SK-N-SH (cell line): Measurements from ENCODE around the gene ACTR8. TPM values are rescaled to one million over a fixed set of nuclear protein-coding genes. Genes with fewer than 3 reads are reported as not detected.

Source experiments
- CTCF ChIA-PET: fragments of 300-600, 350-600 bp; formaldehyde crosslinking; extraction: SDS; loops from one replicate; lab custom pipeline; 2021; lab: Yijun Ruan, JAX
- POLR2A ChIA-PET: fragments of 350-600 bp; sonication (Branson Sonifier 250); formaldehyde crosslinking; extraction: SDS; loops from one replicate; lab custom pipeline; 2020; ENCODE audit warnings: antibody characterized with exemption, inconsistent platforms; lab: Yijun Ruan, JAX
- DNase-seq: peaks from one replicate; pipeline ENCODE4 v3.0.0; 2012
- H2AFZ ChIP-seq: fragments of 200-600 bp; sonication (generic); 2 replicates; pipeline ENCODE4 v1.8.1; 2016; ENCODE audit warnings: antibody characterized with exemption, mild to moderate bottlenecking, low read depth
- H3F3A ChIP-seq: fragments of 200-600 bp; sonication (generic); replicated peaks from 2 replicates; pipeline ENCODE3; 2016; ENCODE audit warnings: antibody characterized with exemption, mild to moderate bottlenecking; ENCODE audit not compliant: insufficient read depth
- H3K27ac ChIP-seq, 2 experiments: fragments of 200-500 bp in 1 of 2; fragments of 200-600 bp in 1 of 2; sonication (Bioruptor generic) in 1 of 2; sonication (generic), shearing (Covaris generic) in 1 of 2; 2 replicates each; pipeline versions ENCODE4 v1.5.1 to v1.6.1; 2014 to 2016; ENCODE audit warnings: low read depth in 2 of 2, inconsistent platforms in 1 of 2, low read length in 1 of 2, mild to moderate bottlenecking in 1 of 2, mixed read lengths in 1 of 2
- H3K27me3 ChIP-seq: fragments of 200-600 bp; sonication (generic), shearing (Covaris generic); 2 replicates; pipeline ENCODE4 v1.6.1; 2016; ENCODE audit warnings: mixed run types; ENCODE audit not compliant: insufficient read depth
- H3K36me3 ChIP-seq, 2 experiments: fragments of 200-500 bp in 1 of 2; fragments of 200-600 bp in 1 of 2; sonication (Bioruptor generic) in 1 of 2; sonication (generic) in 1 of 2; replicated peaks in 1 of 2; 2 replicates each; pipeline versions ENCODE3 to v1.5.1; 2014 to 2016; ENCODE audit warnings: low read length in 1 of 2, mild to moderate bottlenecking in 1 of 2; ENCODE audit not compliant: insufficient read depth in 2 of 2, control insufficient read depth in 1 of 2
- H3K4me1 ChIP-seq, 2 experiments: fragments of 200-500 bp in 1 of 2; fragments of 200-600 bp in 1 of 2; sonication (Bioruptor generic) in 1 of 2; sonication (generic), shearing (Covaris generic) in 1 of 2; 2 replicates each; pipeline versions ENCODE4 v1.5.1 to v1.6.1; 2014 to 2016; ENCODE audit warnings: low read depth in 1 of 2, low read length in 1 of 2, mixed run types in 1 of 2; ENCODE audit not compliant: insufficient read depth in 2 of 2, control insufficient read depth in 1 of 2
- H3K4me2 ChIP-seq: fragments of 200-600 bp; sonication (generic), shearing (Covaris generic); 2 replicates; pipeline ENCODE4 v1.6.1; 2017; ENCODE audit warnings: mixed run types
- H3K4me3 ChIP-seq, 2 experiments: fragments of 200-500 bp in 1 of 2; fragments of 200-600 bp in 1 of 2; sonication (Bioruptor generic) in 1 of 2; sonication (generic), shearing (Covaris generic) in 1 of 2; 2 replicates each; pipeline versions ENCODE4 v1.5.1 to v1.8.1; 2014 to 2016; ENCODE audit warnings: low read depth in 2 of 2, inconsistent platforms in 1 of 2, low read length in 1 of 2, mild to moderate bottlenecking in 1 of 2, mixed read lengths in 1 of 2, moderate library complexity in 1 of 2
- H3K79me2 ChIP-seq: fragments of 200-600 bp; sonication (generic); 2 replicates; pipeline ENCODE4 v1.8.1; 2017; ENCODE audit warnings: mild to moderate bottlenecking; ENCODE audit not compliant: insufficient read depth
- H3K9ac ChIP-seq: fragments of 200-600 bp; sonication (generic); 2 replicates; pipeline ENCODE4 v1.6.1; 2017; ENCODE audit warnings: mixed run types
- H3K9me2 ChIP-seq: fragments of 200-600 bp; sonication (generic); 2 replicates; pipeline ENCODE4 v1.6.1; 2017; ENCODE audit warnings: mixed run types
- H3K9me3 ChIP-seq: fragments of 200-600 bp; sonication (generic); 2 replicates; pipeline ENCODE4 v1.6.1; 2017; ENCODE audit warnings: mixed run types, mild to moderate bottlenecking, moderate library complexity
- H4K20me1 ChIP-seq: fragments of 200-600 bp; sonication (generic); 2 replicates; pipeline ENCODE4 v1.6.1; 2017; ENCODE audit warnings: mild to moderate bottlenecking, mixed run types; ENCODE audit not compliant: insufficient read depth
- CHD2 ChIP-seq: fragments of 150-350 bp; IDR thresholded peaks from 2 replicates; pipeline ENCODE4 v1.6.1; 2018; ENCODE audit warnings: low read length; ENCODE audit not compliant: partially characterized antibody
- ELF1 ChIP-seq: IDR thresholded peaks from 2 replicates; pipeline ENCODE4 v1.4.0; 2012
- EZH2phosphoT487 ChIP-seq: fragments of 200-600 bp; sonication (generic); IDR thresholded peaks from 2 replicates; pipeline ENCODE4 v1.6.1; 2017; ENCODE audit warnings: low read depth, mixed run types, mild to moderate bottlenecking, antibody characterized with exemption, moderate library complexity, borderline replicate concordance
- FOSL2 ChIP-seq: IDR thresholded peaks from 2 replicates; pipeline ENCODE4 v1.4.0; 2012; ENCODE audit warnings: low read depth, mild to moderate bottlenecking, moderate library complexity, borderline replicate concordance
- FOXM1 ChIP-seq: IDR thresholded peaks from 2 replicates; pipeline ENCODE4 v1.4.0; 2012; ENCODE audit warnings: low read depth, mild to moderate bottlenecking
- JUND ChIP-seq: IDR thresholded peaks from 2 replicates; pipeline ENCODE4 v1.4.0; 2012
- MEF2A ChIP-seq: IDR thresholded peaks from 2 replicates; pipeline ENCODE4 v1.4.0; 2012; ENCODE audit warnings: low read depth, borderline replicate concordance
- POLR2AphosphoS5 ChIP-seq: IDR thresholded peaks from 2 replicates; pipeline ENCODE4 v1.6.1; 2012; ENCODE audit warnings: low read depth, low read length
- RFX5 ChIP-seq: IDR thresholded peaks from 2 replicates; pipeline ENCODE4 v1.6.1; 2012; ENCODE audit warnings: mild to moderate bottlenecking, improper control_type of control experiment, low read length
- SIN3A ChIP-seq: IDR thresholded peaks from 2 replicates; pipeline ENCODE4 v1.6.1; 2012; ENCODE audit warnings: low read depth, mild to moderate bottlenecking, low read length, moderate library complexity, borderline replicate concordance
- SMC3 ChIP-seq: IDR thresholded peaks from 2 replicates; pipeline ENCODE4 v1.6.1; 2012; ENCODE audit warnings: low read depth, low read length, improper control_type of control experiment
- TAF1 ChIP-seq: IDR thresholded peaks from 2 replicates; pipeline ENCODE4 v1.6.1; 2012; ENCODE audit warnings: low read depth, mild to moderate bottlenecking, low read length, moderate library complexity, borderline replicate concordance
- WGBS: methylation state at CpG from one replicate; pipeline ENCODE4 v1.1.6; 2017; ENCODE audit warnings: low lambda C conversion rate; 5-methylcytosine and 5-hydroxymethylcytosine counted together
- polyA plus RNA-seq, 3 experiments: library from polyadenylated mRNA; depleted of rRNA; stranded (reverse); fragments of >200 nt; gene quantifications; 2 replicates each; pipeline ENCODE4 v1.2.3, GENCODE V29; 2012
- TF ChIP-seq, protein P1 (sequence below): IDR thresholded peaks from 2 replicates; pipeline ENCODE4 v1.4.0; 2012; ENCODE audit warnings: low read depth, borderline replicate concordance
- TF ChIP-seq, protein P2 (sequence below): IDR thresholded peaks from 2 replicates; pipeline ENCODE4 v1.4.0; 2012; ENCODE audit warnings: low read depth, borderline replicate concordance
- TF ChIP-seq, protein P3 (sequence below): fragments of 200-600 bp; sonication (generic); IDR thresholded peaks from 2 replicates; pipeline ENCODE4 v1.6.1; 2017; ENCODE audit warnings: antibody characterized with exemption, mild to moderate bottlenecking, moderate library complexity

Gene ACTR8
- polyA plus RNA-seq, 1 of the 3 experiments (the other 2 are of a cell fraction) = 17.7 TPM

DNA sequence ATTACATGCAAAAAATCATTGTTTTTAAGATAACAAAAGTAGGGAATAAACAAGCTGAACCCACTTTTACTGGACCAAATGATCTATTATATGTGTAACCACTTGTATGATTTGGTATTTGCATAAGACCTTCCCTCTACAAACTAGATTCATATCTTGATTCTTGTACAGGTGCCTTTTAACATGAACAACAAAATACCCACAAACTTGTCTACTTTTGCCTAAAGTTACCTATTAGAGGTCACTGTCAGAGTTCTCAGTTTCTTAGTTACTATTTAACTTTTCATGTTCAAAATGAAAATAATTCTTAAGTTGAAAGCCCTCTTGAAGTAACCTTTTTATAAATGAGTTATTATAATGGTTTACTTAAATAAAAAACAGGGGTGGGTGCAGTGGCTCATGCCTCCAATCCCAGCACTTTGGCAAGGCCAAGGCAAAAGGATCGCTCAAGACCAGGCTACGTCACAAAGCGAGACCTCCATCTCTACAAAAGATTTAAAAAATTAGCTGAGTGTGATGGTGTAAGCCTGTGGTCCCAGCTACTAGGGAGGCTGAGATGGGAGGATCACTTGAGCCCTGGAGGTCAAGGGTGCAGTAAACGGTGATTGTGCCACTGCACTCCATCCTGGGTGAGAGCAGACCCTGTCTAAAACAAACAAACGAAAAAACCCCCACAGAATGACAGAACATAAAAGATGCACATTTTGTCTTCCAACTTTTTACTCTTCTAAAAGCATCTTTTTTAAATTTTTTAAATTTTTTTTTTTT, 16.0 kb downstream of the ACTR8 start:
- ChIA-PET CTCF (no interaction called here), POLR2A (no interaction called here)
- Histone ChIP-seq H4K20me1 (no peaks in the 10 kb centered on the region), H3K9ac (no peak overlapping the region), H2AFZ (no peak overlapping the region), H3K4me3 (no peak overlapping the region), H3F3A (no peaks in the 10 kb centered on the region), H3K36me3 (peaks cover 34 to 72% of the 10 kb centered on the region in 2 experiments), H3K27me3 (no peaks in the 10 kb centered on the region), H3K9me3 (no peaks in the 10 kb centered on the region), H3K9me2 (peaks cover 2% of the 10 kb centered on the region; the same call in 1 of the 2 replicates), H3K4me1 (no peaks in the 10 kb centered on the region), H3K27ac (no peak overlapping the region), H3K4me2 (no peak overlapping the region), H3K79me2 (no peaks in the 10 kb centered on the region)
- no peak for DNase-seq
- 93% methylated on average over 5 of the region's 5 CpGs for WGBS
- TF ChIP-seq RFX5 (no peak), SIN3A (no peak), TAF1 (no peak), FOSL2 (no peak), POLR2AphosphoS5 (no peak), MEF2A (no peak), EZH2phosphoT487 (no peak), SMC3 (no peak), FOXM1 (no peak), JUND (no peak)
- TF ChIP-seq, protein P1, sequence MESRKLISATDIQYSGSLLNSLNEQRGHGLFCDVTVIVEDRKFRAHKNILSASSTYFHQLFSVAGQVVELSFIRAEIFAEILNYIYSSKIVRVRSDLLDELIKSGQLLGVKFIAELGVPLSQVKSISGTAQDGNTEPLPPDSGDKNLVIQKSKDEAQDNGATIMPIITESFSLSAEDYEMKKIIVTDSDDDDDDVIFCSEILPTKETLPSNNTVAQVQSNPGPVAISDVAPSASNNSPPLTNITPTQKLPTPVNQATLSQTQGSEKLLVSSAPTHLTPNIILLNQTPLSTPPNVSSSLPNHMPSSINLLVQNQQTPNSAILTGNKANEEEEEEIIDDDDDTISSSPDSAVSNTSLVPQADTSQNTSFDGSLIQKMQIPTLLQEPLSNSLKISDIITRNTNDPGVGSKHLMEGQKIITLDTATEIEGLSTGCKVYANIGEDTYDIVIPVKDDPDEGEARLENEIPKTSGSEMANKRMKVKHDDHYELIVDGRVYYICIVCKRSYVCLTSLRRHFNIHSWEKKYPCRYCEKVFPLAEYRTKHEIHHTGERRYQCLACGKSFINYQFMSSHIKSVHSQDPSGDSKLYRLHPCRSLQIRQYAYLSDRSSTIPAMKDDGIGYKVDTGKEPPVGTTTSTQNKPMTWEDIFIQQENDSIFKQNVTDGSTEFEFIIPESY = no peak
- TF ChIP-seq, protein P2, sequence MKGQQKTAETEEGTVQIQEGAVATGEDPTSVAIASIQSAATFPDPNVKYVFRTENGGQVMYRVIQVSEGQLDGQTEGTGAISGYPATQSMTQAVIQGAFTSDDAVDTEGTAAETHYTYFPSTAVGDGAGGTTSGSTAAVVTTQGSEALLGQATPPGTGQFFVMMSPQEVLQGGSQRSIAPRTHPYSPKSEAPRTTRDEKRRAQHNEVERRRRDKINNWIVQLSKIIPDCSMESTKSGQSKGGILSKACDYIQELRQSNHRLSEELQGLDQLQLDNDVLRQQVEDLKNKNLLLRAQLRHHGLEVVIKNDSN = no peak

DNA sequence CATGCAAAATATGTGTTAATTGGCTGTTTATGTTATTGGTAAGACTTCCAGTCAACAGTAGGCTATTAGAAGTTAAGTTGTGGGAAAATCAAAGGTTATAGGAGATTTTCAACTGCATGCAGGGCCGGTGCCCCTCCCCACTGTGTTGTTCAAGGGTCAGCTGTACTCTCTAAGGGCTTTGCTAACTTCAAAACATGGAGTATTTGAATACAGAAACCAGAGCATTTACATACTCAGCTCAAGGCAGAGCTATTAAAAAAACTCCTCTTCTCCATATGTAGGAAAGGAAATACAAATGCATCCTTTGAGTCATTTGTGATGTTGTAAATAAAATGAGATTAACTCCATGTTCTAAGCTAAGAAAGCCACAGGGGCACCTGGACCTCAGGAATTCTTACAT, 18.8 kb downstream of the ACTR8 start:
- Histone ChIP-seq H4K20me1 (no peaks in the 10 kb centered on the region), H3F3A (no peaks in the 10 kb centered on the region), H2AFZ (no peak overlapping the region), H3K79me2 (no peaks in the 10 kb centered on the region), H3K36me3 (peaks cover 25 to 71% of the 10 kb centered on the region in 2 experiments), H3K27ac (no peak overlapping the region), H3K9me2 (peaks cover 2% of the 10 kb centered on the region; the same call in 1 of the 2 replicates), H3K9me3 (no peaks in the 10 kb centered on the region), H3K4me3 (no peak overlapping the region), H3K27me3 (no peaks in the 10 kb centered on the region), H3K4me1 (no peaks in the 10 kb centered on the region), H3K4me2 (no peak overlapping the region), H3K9ac (no peak overlapping the region)
- no peak for DNase-seq
- ChIA-PET POLR2A (no interaction called here), CTCF (no interaction called here)
- WGBS = 100% methylated on average over 1 of the region's 1 CpG
- TF ChIP-seq CHD2 (no peak), ELF1 (no peak)
- TF ChIP-seq, protein P3, sequence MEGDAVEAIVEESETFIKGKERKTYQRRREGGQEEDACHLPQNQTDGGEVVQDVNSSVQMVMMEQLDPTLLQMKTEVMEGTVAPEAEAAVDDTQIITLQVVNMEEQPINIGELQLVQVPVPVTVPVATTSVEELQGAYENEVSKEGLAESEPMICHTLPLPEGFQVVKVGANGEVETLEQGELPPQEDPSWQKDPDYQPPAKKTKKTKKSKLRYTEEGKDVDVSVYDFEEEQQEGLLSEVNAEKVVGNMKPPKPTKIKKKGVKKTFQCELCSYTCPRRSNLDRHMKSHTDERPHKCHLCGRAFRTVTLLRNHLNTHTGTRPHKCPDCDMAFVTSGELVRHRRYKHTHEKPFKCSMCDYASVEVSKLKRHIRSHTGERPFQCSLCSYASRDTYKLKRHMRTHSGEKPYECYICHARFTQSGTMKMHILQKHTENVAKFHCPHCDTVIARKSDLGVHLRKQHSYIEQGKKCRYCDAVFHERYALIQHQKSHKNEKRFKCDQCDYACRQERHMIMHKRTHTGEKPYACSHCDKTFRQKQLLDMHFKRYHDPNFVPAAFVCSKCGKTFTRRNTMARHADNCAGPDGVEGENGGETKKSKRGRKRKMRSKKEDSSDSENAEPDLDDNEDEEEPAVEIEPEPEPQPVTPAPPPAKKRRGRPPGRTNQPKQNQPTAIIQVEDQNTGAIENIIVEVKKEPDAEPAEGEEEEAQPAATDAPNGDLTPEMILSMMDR = no peak
